Measurements from ENCODE around the gene HPSE2. TPM values are rescaled to one million over a fixed set of nuclear protein-coding genes. Genes with fewer than 3 reads are reported as not detected.

Gene HPSE2
- total and polyA plus RNA-seq, 2 donors: 0.05 to 0.14 TPM

DNA sequence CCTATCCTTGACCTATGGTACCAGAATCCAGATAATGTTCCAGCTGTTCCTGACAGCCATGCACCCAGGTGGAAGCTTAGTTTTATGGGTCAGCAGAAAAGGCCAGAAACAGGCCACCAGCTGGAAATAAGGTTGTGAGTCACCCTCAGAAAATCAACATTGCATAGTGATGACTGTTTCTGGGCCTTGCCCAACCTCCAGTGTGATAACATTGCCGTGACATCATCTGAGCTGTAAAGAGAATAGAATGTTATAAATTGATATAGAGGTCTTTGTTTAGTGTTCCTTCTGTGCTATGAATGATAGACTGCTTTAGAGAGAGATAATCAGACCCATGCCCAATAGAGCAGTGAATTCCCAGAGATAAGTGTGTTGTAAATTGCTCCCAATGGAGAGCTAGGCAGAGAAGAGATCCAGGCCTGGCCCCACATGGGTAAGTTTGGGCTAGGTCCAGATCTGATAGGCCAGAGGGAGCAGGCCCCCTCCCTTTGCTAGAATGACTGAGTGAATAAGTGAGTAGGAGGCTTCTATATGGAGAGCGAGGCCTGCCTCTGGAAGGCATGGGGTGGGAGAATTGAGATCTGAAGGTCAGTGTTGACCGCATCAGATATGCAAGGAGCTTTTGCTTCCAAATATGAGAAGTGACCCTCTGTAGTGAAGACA, 774.7 kb downstream of the HPSE2 start:
- Histone ChIP-seq H3K27ac (ENCODE audit: low read depth in 1 of 2, low read length in 1 of 2) (no peak overlapping the region), H3K9me3 (ENCODE audit: control insufficient read depth in 2 of 2, insufficient read depth in 1 of 2, low read length in 1 of 2) (no peaks in the 10 kb centered on the region), H3K4me1 (ENCODE audit: control insufficient read depth in 2 of 2, insufficient read depth in 2 of 2, low read length in 2 of 2) (no peaks in the 10 kb centered on the region), H3K4me3 (ENCODE audit: low read length in 2 of 2) (no peak overlapping the region), H3K27me3 (ENCODE audit: control insufficient read depth in 2 of 2, insufficient read depth in 1 of 2, low read length in 1 of 2) (peaks cover 0 to 10% of the 10 kb centered on the region in 2 donors), H3K36me3 (ENCODE audit: control insufficient read depth in 2 of 2, insufficient read depth in 2 of 2, low read length in 1 of 2) (no peaks in the 10 kb centered on the region)
- 99% methylated on average over 3 of the region's 3 CpGs for WGBS
- DNase-seq (ENCODE audit: low read depth in 6 of 9, low spot score in 9 of 9): no peak

DNA sequence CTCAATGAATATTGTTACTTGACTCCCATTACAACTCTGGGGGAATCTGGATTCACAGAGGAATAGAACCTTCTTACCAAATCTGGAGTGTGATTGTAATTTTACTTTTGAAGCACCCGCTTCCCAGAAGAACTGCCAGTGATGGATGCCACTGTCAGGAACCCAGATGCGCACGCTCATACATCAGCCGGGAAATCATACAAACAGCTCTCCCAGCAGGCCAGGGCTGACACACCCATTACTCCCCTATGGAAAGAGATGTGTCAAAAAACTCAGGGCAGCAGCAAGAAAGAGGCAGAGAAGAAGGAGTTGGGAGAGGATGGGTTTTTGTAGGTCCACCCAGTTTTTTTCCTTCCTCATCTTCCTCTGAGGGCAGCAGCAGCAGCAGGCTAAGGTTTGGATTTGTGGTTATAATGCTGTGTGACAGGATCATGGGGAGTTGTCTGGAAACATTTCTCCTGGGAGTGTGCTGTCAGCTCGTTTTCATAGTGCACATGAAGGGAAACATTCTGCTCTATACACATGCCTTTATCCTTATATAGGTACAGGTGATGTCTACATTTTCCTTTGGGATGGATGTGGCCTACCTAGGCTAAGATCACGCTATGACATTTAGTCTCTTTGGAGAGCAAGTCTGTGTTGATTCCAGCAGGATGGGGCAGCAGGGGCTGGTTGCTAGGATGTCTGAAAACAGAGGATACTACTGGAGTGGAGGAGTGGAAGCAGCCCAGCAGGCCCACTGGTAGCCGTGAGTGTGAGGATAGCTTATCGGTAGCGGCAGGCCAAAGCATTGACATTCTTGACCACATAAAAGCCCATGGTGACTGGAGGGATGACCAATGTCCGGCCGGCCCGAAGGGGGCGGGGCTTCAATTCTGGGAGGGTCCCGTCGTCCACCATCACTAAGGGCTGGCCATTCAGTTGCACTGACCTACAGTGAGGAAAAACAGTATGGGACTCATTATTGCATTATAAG, 776.6 kb downstream of the HPSE2 start:
- no peak for DNase-seq (ENCODE audit: low read depth in 6 of 9, low spot score in 9 of 9)
- 89% methylated on average over 15 of the region's 15 CpGs for WGBS
- Histone ChIP-seq H3K9me3 (ENCODE audit: control insufficient read depth in 2 of 2, insufficient read depth in 1 of 2, low read length in 1 of 2) (no peaks in the 10 kb centered on the region), H3K4me3 (ENCODE audit: low read length in 2 of 2) (no peak overlapping the region), H3K4me1 (ENCODE audit: control insufficient read depth in 2 of 2, insufficient read depth in 2 of 2, low read length in 2 of 2) (no peaks in the 10 kb centered on the region), H3K36me3 (ENCODE audit: control insufficient read depth in 2 of 2, insufficient read depth in 2 of 2, low read length in 1 of 2) (no peaks in the 10 kb centered on the region), H3K27ac (ENCODE audit: low read depth in 1 of 2, low read length in 1 of 2) (no peak overlapping the region), H3K27me3 (ENCODE audit: control insufficient read depth in 2 of 2, insufficient read depth in 1 of 2, low read length in 1 of 2) (peaks cover 0 to 10% of the 10 kb centered on the region in 2 donors)

DNA sequence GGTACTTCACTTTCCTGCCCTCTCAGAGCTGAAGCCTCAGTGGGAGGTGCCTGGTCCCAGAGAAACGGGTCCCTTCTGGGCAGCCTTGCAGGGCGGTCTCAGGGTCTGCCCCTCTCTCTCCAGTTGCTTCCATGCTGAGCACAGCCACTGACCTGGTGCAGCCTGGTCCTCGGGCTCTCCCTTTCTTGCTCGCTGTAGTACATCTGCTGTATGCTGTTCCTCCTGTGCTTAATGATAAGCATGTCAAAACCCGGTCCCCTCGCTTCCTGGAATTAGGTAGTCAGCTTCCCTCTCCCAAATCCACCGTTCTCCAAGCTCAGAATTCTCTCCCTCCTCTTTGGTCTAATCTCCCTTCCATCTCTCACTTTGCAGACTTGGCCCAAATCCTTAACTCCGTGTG, 777.9 kb downstream of the HPSE2 start:
- no peaks in the 10 kb centered on the region for H3K4me1 ChIP-seq (ENCODE audit: control insufficient read depth in 2 of 2, insufficient read depth in 2 of 2, low read length in 2 of 2)
- no peak overlapping the region for H3K4me3 ChIP-seq (ENCODE audit: low read length in 2 of 2)
- WGBS: 38% methylated on average over 8 of the region's 8 CpGs
- no peaks in the 10 kb centered on the region for H3K36me3 ChIP-seq (ENCODE audit: control insufficient read depth in 2 of 2, insufficient read depth in 2 of 2, low read length in 1 of 2)
- peaks cover 0 to 10% of the 10 kb centered on the region in 2 donors for H3K27me3 ChIP-seq (ENCODE audit: control insufficient read depth in 2 of 2, insufficient read depth in 1 of 2, low read length in 1 of 2)
- no peak overlapping the region for H3K27ac ChIP-seq (ENCODE audit: low read depth in 1 of 2, low read length in 1 of 2)
- DNase-seq (ENCODE audit: low read depth in 6 of 9, low spot score in 9 of 9): no peak
- no peaks in the 10 kb centered on the region for H3K9me3 ChIP-seq (ENCODE audit: control insufficient read depth in 2 of 2, insufficient read depth in 1 of 2, low read length in 1 of 2)

DNA sequence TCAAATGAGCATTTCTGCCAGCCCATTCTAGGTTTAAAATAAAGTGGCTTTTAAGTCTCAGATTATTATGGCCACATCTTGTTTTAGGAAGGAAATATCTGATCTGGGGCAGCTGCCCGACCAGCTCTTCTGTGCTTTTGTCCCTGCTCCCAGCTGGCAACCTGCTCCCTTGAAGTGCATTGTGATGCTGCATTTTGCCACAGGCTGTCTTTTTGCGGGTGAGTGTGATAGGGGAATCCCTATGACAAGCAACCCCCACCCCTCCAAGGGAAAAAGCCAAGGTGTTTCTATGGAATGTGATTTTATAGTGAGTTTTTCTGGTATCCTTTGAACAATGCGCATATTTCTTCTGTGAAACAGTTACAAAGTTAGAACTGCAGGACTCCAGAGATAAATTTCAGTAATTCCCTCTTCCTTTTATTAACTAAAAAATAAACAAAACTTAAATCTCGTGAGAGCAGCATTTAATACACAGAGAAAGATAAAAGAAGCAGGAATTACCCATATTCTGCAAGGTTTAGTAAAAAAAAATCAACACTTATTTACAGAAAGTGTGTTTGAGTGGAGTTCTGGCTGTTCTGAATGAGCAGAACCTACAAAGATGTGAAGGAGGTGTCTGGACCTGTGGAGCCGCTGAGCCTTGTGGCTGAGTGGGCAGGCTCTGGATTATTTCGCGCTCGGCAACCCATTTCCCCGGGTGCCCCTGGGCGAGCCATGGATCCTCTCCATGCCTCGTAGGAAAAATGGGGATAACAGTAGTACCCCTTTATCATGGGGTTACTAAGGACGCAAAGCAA, 778.8 kb downstream of the HPSE2 start:
- Histone ChIP-seq H3K27ac (ENCODE audit: low read depth in 1 of 2, low read length in 1 of 2) (no peak overlapping the region), H3K36me3 (ENCODE audit: control insufficient read depth in 2 of 2, insufficient read depth in 2 of 2, low read length in 1 of 2) (no peaks in the 10 kb centered on the region), H3K4me1 (ENCODE audit: control insufficient read depth in 2 of 2, insufficient read depth in 2 of 2, low read length in 2 of 2) (no peaks in the 10 kb centered on the region), H3K4me3 (ENCODE audit: low read length in 2 of 2) (no peak overlapping the region), H3K27me3 (ENCODE audit: control insufficient read depth in 2 of 2, insufficient read depth in 1 of 2, low read length in 1 of 2) (peaks cover 0 to 10% of the 10 kb centered on the region in 2 donors), H3K9me3 (ENCODE audit: control insufficient read depth in 2 of 2, insufficient read depth in 1 of 2, low read length in 1 of 2) (no peaks in the 10 kb centered on the region)
- no peak for DNase-seq (ENCODE audit: low read depth in 6 of 9, low spot score in 9 of 9)
- 78% methylated on average over 12 of the region's 12 CpGs for WGBS

DNA sequence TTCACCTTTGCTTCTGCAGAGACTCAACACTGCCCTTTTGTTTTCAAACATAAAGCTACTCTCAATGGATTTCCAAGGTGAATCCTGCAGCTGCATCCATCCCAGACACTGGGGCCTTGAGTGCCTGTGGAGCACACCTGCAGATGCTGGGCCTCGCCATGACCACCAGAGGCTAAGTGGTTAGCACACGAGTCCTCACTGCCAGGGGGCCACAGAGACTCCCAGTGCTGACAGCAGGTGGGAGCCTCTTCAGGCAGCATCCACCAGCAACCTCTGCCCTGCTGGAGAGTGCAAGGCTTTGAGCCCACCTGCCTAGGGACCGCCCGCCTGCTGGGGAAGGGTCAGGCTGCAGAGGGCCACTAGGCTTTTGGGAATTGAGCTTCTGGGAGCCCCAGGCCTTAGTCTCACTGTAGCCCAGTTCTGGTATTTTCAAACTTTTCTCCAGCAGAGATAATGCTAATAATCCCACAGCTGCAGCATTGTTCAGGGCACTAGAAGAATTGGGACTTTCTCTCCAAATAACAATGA, 779.5 kb downstream of the HPSE2 start:
- Histone ChIP-seq H3K4me3 (ENCODE audit: low read length in 2 of 2) (no peak overlapping the region), H3K27ac (ENCODE audit: low read depth in 1 of 2, low read length in 1 of 2) (no peak overlapping the region), H3K4me1 (ENCODE audit: control insufficient read depth in 2 of 2, insufficient read depth in 2 of 2, low read length in 2 of 2) (no peaks in the 10 kb centered on the region), H3K36me3 (ENCODE audit: control insufficient read depth in 2 of 2, insufficient read depth in 2 of 2, low read length in 1 of 2) (no peaks in the 10 kb centered on the region), H3K9me3 (ENCODE audit: control insufficient read depth in 2 of 2, insufficient read depth in 1 of 2, low read length in 1 of 2) (no peaks in the 10 kb centered on the region), H3K27me3 (ENCODE audit: control insufficient read depth in 2 of 2, insufficient read depth in 1 of 2, low read length in 1 of 2) (peaks cover 0 to 10% of the 10 kb centered on the region in 2 donors)
- WGBS: 89% methylated on average over 4 of the region's 4 CpGs
- DNase-seq (ENCODE audit: low read depth in 6 of 9, low spot score in 9 of 9): no peak

DNA sequence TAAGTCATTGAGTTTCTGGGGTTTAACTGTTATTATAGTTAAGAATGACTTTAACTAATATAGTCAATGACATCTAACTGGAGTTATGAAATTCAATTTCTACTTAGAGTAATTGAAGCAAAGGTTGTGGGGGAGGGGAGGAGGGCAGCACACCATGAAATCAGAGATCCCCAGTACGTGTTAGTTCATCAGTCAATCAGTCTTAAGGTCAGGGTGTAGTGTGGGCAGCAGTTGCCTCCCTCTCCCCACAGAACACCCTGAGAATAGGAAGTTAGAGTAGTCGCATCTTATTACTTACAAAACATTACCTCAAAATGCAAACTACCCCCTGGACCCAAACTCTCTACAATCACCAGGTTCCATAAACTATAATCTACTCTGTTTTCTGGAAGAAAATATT, 781.9 kb downstream of the HPSE2 start:
- 91% methylated on average over 2 of the region's 2 CpGs for WGBS
- Histone ChIP-seq H3K9me3 (ENCODE audit: control insufficient read depth in 2 of 2, insufficient read depth in 1 of 2, low read length in 1 of 2) (no peaks in the 10 kb centered on the region), H3K27ac (ENCODE audit: low read depth in 1 of 2, low read length in 1 of 2) (no peak overlapping the region), H3K4me1 (ENCODE audit: control insufficient read depth in 2 of 2, insufficient read depth in 2 of 2, low read length in 2 of 2) (no peaks in the 10 kb centered on the region), H3K27me3 (ENCODE audit: control insufficient read depth in 2 of 2, insufficient read depth in 1 of 2, low read length in 1 of 2) (peaks cover 0 to 7% of the 10 kb centered on the region in 2 donors), H3K36me3 (ENCODE audit: control insufficient read depth in 2 of 2, insufficient read depth in 2 of 2, low read length in 1 of 2) (no peaks in the 10 kb centered on the region), H3K4me3 (ENCODE audit: low read length in 2 of 2) (no peak overlapping the region)
- no peak for DNase-seq (ENCODE audit: low read depth in 6 of 9, low spot score in 9 of 9)

DNA sequence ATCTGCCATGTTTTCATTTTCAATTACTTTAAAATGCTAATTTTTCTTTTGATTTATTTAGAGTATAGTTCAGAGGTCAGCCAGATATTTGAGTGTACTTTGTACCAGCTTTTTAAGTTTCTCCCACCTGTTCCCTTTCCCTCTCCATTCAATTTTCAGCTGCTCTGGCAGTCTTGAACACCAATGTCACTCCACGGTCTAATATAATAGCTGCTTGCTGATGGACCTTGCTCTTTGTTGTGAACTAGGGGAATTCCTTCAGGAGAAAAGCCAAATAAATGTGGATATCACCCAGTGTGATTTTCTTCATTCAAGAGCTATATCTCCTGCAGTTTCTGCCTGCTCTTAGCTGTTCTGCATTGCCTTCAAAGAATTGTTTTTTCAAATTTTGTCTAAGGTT, 785.0 kb downstream of the HPSE2 start:
- WGBS: 92% methylated on average over 1 of the region's 1 CpG
- Histone ChIP-seq H3K4me1 (ENCODE audit: control insufficient read depth in 2 of 2, insufficient read depth in 2 of 2, low read length in 2 of 2) (peaks cover 4 to 9% of the 10 kb centered on the region in 2 donors), H3K27ac (ENCODE audit: low read depth in 1 of 2, low read length in 1 of 2) (no peak overlapping the region), H3K27me3 (ENCODE audit: control insufficient read depth in 2 of 2, insufficient read depth in 1 of 2, low read length in 1 of 2) (no peaks in the 10 kb centered on the region), H3K4me3 (ENCODE audit: low read length in 2 of 2) (no peak overlapping the region), H3K36me3 (ENCODE audit: control insufficient read depth in 2 of 2, insufficient read depth in 2 of 2, low read length in 1 of 2) (no peaks in the 10 kb centered on the region), H3K9me3 (ENCODE audit: control insufficient read depth in 2 of 2, insufficient read depth in 1 of 2, low read length in 1 of 2) (no peaks in the 10 kb centered on the region)
- DNase-seq (ENCODE audit: low read depth in 6 of 9, low spot score in 9 of 9): no peak

DNA sequence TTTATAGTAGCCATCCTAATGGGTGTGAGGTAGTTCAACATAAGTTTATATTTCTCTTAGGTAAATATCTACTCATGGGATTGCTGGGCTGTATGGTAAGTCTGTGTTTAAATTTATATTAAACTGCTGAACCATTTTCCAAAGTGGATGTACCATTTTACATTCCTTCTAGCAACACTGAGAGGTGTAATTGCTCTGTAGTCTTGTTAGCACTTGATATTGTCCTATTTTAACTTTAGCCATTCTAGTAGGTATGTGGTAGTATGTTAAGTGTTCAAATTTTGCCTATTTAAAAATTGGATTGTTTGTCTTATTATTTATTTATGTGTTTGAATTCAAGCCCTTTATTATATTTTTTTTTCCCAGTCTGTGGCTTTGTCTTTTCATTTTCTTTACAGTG, 786.4 kb downstream of the HPSE2 start:
- Histone ChIP-seq H3K4me3 (ENCODE audit: low read length in 2 of 2) (no peak overlapping the region), H3K4me1 (ENCODE audit: control insufficient read depth in 2 of 2, insufficient read depth in 2 of 2, low read length in 2 of 2) (peaks cover 4 to 9% of the 10 kb centered on the region in 2 donors), H3K27ac (ENCODE audit: low read depth in 1 of 2, low read length in 1 of 2) (no peak overlapping the region), H3K36me3 (ENCODE audit: control insufficient read depth in 2 of 2, insufficient read depth in 2 of 2, low read length in 1 of 2) (peaks cover 9 to 10% of the 10 kb centered on the region in 2 donors), H3K27me3 (ENCODE audit: control insufficient read depth in 2 of 2, insufficient read depth in 1 of 2, low read length in 1 of 2) (no peaks in the 10 kb centered on the region), H3K9me3 (ENCODE audit: control insufficient read depth in 2 of 2, insufficient read depth in 1 of 2, low read length in 1 of 2) (no peaks in the 10 kb centered on the region)
- no peak for DNase-seq (ENCODE audit: low read depth in 6 of 9, low spot score in 9 of 9)
